Lower leg skin (tissue), 3 donors: ENCODE data around the gene RNF207.

Experiments
- CTCF ChIP-seq, 3 donors: fragments of 450-650 bp; IDR thresholded peaks; one replicate each; pipeline ENCODE4 v1.5.1; 2016; ENCODE audit warnings: antibody characterized with exemption in 3 of 3, mild to moderate bottlenecking in 3 of 3, moderate library complexity in 2 of 3
- POLR2A ChIP-seq, 2 donors: fragments of 450-650 bp; IDR thresholded peaks; one replicate each; pipeline ENCODE4 v1.6.1; 2016 to 2017; ENCODE audit warnings: antibody characterized with exemption in 2 of 2, mild to moderate bottlenecking in 1 of 2, moderate library complexity in 1 of 2

GRCh38 chr1:6262555-6263420, 56.9 kb downstream of the RNF207 start:
- TF ChIP-seq POLR2A (IDR thresholded peaks at IDR 0.05), result no peak
- no peak for TF ChIP-seq CTCF (IDR thresholded peaks at IDR 0.05)
